ENCODE data around the gene CD63.

DNA sequence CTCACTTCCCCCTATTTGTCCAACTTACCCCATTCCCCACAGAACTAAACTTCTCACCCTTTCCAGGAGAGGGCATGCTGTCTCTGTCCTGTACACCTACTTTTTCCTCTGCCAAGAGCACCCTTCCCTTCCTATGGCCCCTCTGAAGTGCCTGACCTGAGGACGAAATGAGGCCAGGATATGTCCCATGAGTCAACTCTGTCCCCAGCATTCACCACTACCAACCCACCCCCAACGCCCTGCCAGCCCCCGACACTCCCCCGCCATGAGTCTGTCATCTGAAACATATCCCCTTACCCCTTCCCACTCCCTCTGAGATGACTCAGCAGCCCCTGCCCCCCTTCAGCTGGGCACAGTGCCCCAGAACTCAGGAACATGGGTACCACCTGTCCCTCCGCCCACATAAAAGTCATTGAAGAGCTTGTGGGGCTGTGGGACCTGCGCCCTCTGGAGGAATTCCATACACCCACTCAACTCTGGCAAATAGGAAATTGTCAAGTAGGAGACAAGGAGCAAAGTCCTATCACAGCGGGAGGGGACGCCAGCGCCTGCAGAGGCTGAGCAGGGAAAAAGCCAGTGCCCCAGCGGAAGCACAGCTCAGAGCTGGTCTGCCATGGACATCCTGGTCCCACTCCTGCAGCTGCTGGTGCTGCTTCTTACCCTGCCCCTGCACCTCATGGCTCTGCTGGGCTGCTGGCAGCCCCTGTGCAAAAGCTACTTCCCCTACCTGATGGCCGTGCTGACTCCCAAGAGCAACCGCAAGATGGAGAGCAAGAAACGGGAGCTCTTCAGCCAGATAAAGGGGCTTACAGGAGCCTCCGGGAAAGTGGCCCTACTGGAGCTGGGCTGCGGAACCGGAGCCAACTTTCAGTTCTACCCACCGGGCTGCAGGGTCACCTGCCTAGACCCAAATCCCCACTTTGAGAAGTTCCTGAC lies 47.4 kb downstream of the CD63 start:
- TF ChIP-seq ZNF384 (IDR thresholded peaks at IDR 0.05) (no peak), FOXM1 (IDR thresholded peaks at IDR 0.05; ENCODE audit: borderline replicate concordance) (no peak), SUZ12 (IDR thresholded peaks at IDR 0.05) (no peak), L3MBTL2 (conservative IDR thresholded peaks at IDR 0.05) (0 out of 2 replicates have a peak, but pooled peaks have one; percentile 37), FOXA1 (IDR thresholded peaks at IDR 0.05) (no peak)
